ENCODE measurements around the gene CCDC122.
"Not testable (repeated sequence)": the region's sequence is repeated elsewhere in the genome, so short reads cannot be mapped to it uniquely, and the experiment has no call there.

Gene CCDC122

GRCh38 chr13:43877326-43877725, 2.2 kb downstream of the CCDC122 start:
- no peak for DNase-seq (ENCODE audit: low spot score)

GRCh38 chr13:43876366-43876765, 3.2 kb downstream of the CCDC122 start:
- no peak for DNase-seq (ENCODE audit: low spot score)

GRCh38 chr13:43874504-43875092, 4.9 kb downstream of the CCDC122 start:
- DNase-seq (ENCODE audit: low spot score): peak; percentile 24

- DNase-seq (ENCODE audit: low spot score): no peak
These were observed 7.4 kb downstream of the CCDC122 start for GRCh38 chr13:43872181-43872580.

GRCh38 chr13:43865892-43866291, 13.6 kb downstream of the CCDC122 start:
- peak; percentile 24 for DNase-seq (ENCODE audit: low spot score)

- no peak for DNase-seq (ENCODE audit: low spot score)
These were observed 14.6 kb downstream of the CCDC122 start for GRCh38 chr13:43864921-43865320.

- no peak for DNase-seq (ENCODE audit: low spot score)
These were observed 17.7 kb downstream of the CCDC122 start for GRCh38 chr13:43861863-43862262.

GRCh38 chr13:43852923-43853404, 26.6 kb downstream of the CCDC122 start:
- no peak for DNase-seq (ENCODE audit: low spot score)

GRCh38 chr13:43850873-43851272, 28.7 kb downstream of the CCDC122 start:
- DNase-seq (ENCODE audit: low spot score): no peak

GRCh38 chr13:43848001-43848649, 31.4 kb downstream of the CCDC122 start:
- DNase-seq (ENCODE audit: low spot score): peak; percentile 59

- peak; percentile 62 for DNase-seq (ENCODE audit: low spot score)
These were observed 32.9 kb downstream of the CCDC122 start for GRCh38 chr13:43846496-43847158.

GRCh38 chr13:43838909-43839308, 40.6 kb downstream of the CCDC122 start:
- peak; percentile 84 for DNase-seq (ENCODE audit: low spot score)

- no peak for DNase-seq (ENCODE audit: low spot score)
These were observed 43.8 kb downstream of the CCDC122 start for GRCh38 chr13:43835701-43836100.

- DNase-seq (ENCODE audit: low spot score): peak; percentile 21
These were observed 48.5 kb downstream of the CCDC122 start for GRCh38 chr13:43831088-43831487.

- peak; percentile 68 for DNase-seq (ENCODE audit: low spot score)
These were observed 49.1 kb downstream of the CCDC122 start for GRCh38 chr13:43830497-43830881.

GRCh38 chr13:43824656-43825055, 54.9 kb downstream of the CCDC122 start:
- DNase-seq (ENCODE audit: low spot score): not testable (repeated sequence)

GRCh38 chr13:43822969-43823368, 56.6 kb downstream of the CCDC122 start:
- DNase-seq (ENCODE audit: low spot score): no peak

GRCh38 chr13:43816401-43816889, 63.1 kb downstream of the CCDC122 start:
- no peak for DNase-seq (ENCODE audit: low spot score)

GRCh38 chr13:43815204-43815603, 64.3 kb downstream of the CCDC122 start:
- DNase-seq (ENCODE audit: low spot score): peak; percentile 81

GRCh38 chr13:43808676-43809075, 70.9 kb downstream of the CCDC122 start:
- no peak for DNase-seq (ENCODE audit: low spot score)

GRCh38 chr13:43805681-43806128, 73.8 kb downstream of the CCDC122 start:
- DNase-seq (ENCODE audit: low spot score): no peak

- DNase-seq (ENCODE audit: low spot score): peak; percentile 77
These were observed 74.5 kb downstream of the CCDC122 start for GRCh38 chr13:43805071-43805468.

GRCh38 chr13:43804461-43805070, 75.0 kb downstream of the CCDC122 start:
- peak; percentile 52 for DNase-seq (ENCODE audit: low spot score)
